Stimulated activated CD8-positive, alpha-beta memory T cell treated with anti-CD3 and anti-CD28 coated beads, Interleukin-12 subunit alpha, Interleukin-12 subunit beta, amount 100 ng/mL, for 24 hours (primary cell): Measurements from ENCODE around the gene KMT2C.
"Not testable (repeated sequence)": the region's sequence is repeated elsewhere in the genome, so short reads cannot be mapped to it uniquely, and the experiment has no call there.

Experiments
- DNase-seq: peaks from one replicate; pipeline ENCODE4 v3.0.0-alpha.2; 2020; ENCODE audit errors: extremely low read depth

KMT2C gene

DNA sequence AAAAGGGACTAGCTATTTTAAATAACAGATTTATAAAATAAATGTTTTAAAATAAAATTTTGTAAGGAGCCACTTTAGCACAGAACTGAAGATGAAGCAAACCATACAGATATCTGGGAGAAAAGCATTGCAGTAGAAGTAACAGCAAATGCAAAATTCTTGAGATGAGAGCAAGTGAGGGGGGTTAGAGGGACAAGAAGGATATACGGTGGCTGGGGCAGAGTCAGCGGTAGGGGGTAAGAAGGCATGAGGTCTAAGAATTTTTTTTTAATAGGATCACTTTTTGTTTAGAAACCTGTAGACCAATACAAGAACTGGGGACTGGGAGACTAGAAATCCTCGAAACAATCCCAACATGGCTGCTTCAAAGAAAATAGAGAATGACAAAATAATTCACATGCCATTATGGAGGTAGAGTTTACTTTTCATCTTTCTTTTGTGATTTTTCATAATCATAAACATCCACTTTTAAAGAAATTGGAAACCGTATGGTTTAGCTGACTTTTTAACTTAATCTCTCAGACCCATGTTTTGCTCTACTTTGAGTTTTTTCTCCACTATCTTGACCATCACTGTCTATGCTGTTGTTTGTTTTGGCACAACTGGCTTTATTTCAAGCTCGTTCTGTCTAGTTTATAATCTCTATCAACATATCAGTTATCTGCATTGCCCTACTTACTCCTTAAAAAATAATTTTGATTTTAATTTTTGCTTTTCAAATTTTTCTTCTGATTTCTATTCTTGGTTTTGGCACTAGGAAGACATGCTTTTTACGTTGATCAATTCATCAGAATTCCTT is 73.5 kb downstream of the KMT2C start:
- no peak for DNase-seq

DNA sequence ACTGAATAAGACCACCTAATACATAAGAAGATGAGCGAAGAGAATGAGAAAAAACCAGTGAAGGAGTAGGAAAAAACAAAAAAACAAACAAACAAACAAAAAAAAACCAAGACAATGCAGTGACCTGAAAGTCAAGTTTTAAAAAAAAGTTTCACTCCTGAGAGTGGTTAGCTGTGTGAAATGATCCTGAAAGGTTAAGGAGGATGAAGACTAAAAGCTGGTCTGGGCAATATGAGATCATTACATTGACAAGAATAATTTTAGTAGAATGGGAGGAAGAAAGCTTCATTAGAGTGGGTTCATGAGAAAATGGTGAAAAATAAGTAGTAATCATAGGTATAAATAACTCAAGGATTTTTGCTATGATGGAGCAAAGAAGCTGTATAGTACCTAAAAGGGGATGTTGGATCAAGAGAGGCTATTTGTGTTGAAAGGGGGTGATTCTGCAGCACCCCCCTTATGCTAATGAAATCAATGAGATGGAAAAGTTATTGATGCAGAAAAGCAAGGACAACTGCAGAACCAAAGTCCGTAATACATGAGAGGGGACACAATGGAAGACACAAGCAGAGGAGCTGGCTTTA is 80.2 kb downstream of the KMT2C start:
- DNase-seq = no peak

DNA sequence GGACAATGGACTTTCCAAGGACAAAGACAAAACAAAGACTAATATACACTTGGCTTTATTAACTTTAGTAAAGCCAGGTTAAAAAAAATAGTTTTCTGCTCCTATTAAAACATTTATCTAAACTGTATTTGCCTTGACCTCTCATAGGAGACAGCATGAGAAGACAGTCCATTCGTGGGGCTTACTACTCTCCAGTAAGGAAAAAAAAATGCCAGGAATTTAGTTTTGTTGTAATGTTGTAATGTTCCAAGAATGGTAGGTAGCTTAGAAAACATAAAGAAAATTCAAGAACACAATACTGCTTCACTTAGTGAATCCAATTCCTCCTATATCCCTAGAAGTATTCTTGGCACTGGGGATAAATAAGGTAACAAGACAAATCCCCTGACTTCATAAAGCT is 81.7 kb downstream of the KMT2C start:
- no peak for DNase-seq

DNA sequence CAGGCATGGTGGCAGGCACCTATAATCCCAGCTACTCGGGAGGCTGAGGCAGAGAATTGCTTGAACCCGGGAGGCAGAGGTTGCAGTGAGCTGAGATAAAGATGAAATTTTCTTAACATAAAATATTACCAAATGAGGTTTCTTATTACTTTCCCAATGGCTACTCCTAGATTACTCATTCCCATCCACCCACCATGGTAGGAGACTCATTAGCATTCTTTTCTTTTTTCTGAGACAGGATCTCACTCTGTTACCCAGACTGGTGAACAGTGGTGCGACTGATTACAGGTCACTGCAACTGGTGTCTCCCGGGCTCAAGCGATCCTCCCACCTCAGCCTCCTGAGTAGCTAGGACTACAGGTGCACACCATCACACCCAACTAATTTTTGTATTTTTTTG is 82.5 kb downstream of the KMT2C start:
- DNase-seq = not testable (repeated sequence)

DNA sequence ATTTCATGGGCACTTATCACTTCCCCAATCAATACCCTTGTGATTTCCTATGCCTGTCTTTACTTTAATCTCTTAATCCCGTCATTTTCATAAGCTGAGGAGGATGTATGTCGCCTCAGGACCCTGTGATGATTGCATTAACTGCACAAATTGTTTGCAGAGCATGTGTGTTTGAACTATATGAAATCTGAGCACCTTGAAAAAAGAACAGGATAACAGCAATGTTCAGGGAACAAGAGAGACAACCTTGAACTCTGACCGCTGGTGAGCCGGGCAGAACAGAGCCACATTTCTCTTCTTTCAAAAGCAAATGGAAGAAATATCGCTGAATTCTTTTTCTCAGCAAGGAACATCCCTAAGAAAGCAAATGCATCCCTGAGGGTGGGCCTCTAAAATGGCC is 84.1 kb downstream of the KMT2C start:
- DNase-seq = not testable (repeated sequence)

DNA sequence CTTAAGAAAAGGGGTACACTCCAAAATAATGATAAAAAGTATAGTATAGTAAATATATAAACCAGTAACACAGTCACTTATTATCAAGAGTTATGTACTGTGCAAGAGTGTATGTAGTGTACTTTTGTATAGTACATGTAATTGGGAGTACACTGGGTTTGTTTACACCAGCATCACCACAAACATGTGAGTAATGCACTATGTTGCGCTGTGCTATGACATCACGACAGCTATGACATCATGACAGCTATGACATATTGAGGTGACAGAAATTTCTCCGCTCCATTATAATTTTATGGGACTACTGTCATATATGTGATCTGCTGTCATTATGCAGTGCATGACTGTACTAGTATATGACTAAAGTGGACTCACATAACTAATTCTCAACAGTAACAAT is 84.6 kb downstream of the KMT2C start:
- DNase-seq = no peak

DNA sequence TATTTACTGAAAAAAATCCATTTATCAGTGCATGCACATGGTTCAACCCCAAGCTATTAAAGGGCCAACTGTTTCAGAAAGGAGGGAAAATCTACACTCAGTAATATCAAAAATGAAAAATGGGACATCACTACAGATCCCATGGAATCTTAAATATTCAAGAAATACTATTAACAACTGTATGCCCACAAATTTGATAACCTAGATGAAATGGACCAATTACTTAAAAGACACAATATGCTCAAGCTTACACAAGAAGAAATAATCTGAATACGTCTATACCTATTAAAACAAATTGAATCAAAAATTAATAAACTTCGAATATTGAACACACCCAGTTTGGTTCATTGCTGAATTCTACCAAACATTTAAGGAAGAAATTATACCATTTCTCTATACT is 87.9 kb downstream of the KMT2C start:
- no peak for DNase-seq

DNA sequence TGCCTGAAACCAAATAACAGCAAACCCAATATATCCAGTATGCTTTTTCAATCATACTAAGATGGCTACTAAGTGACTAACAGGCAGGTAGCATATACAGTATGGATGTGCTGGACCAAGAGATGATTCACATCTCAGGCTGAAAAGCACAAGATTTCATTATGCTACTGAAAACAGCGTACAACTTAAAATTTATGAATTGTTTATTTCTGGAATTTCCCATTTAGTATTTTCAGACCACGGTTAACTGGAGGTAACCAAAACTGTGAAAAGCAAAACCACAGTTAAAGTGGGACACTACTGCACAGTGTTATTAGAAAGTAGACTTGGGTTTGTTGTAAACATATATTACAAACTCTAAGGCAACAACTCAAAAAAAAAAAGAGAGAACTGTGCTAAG is 91.5 kb downstream of the KMT2C start:
- DNase-seq = no peak

DNA sequence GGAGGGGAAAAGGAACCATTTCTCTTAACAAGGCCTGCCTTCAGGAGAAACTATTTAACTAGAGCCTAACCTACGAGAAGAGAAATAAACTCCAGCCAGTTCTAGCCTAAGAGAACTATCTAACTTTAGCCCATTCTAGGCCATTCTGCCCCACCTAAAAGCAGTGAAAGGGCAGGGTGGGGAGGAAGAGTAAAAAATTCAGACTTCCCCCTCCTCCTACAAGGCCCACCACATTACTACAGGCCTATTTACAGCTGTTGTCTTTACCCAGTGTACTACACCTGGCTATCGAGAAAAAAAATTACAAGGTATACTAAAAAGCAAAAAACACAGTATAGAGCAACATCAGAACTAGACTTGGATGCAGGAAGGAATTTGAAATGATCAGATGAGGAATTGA is 93.0 kb downstream of the KMT2C start:
- no peak for DNase-seq

DNA sequence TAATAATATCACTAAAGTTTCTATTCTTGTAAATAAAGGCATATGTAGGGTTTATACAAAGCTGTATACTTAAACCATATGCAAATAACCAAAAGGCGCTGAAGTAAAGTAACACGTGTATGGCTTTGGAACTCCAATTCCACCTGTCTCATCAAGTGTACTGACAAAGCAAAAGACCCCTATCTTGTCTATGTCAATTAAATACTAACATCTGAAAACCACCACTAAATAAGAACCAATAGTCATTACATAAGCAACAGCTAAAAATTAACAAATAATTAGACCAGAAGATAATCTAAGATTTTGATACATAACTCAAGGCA is 93.9 kb downstream of the KMT2C start:
- DNase-seq = no peak

DNA sequence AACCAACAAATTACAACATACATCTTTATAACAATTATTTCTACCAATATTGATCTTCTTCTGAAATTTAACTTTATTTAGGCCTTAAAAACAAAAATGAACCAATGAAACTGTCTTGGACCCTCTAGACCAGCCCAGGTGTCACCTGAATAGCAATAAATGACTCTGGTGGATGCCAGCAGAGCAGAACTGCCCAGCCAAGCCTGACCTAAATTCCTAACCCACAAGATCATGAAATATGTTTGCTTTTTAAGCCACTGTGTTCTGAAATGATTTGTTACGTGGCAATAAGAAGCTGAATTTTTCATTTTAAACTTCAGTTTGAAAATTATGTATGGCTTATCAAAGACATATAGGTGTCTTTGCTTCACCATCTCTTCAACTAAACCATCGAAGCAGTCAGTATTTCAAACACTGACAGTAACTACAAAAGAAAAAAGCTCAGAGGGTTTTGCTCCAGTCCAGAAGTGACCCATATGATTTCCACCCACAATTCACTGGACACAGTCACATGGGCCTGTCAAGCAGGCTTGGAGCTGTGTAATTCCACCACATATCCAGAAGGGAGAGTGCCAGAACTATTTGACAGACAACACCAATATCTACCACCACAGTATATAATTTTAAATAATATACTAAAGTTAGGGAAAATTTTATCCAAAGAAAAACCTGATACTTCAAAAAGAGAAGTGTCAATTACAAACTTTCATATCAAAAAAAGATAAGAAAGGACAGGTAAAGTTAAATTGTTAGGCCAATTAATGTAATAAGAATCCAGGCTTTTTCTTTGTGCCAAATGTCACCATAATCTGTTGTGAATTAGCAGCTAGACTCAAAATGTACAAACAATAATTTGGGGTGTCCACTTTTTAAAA is 94.5 kb downstream of the KMT2C start:
- no peak for DNase-seq

DNA sequence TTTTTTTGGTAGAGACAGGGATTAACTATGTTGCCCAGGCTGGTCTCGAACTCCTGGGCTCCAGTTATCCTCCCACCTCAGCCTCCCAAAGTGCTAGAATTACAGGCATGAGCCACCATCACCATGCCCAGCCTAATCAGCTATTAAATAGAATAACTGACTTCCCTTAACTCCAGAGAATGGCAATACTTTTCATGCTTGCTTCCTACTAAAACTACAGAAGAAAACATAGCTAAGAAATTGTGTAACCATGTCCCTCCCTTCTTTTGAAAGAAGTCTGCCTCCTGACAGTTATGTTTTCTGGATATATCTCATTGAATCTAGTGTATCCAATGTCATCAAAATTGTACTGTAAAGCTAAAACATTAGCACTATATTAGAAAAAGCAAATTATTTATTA is 95.6 kb downstream of the KMT2C start:
- no peak for DNase-seq

DNA sequence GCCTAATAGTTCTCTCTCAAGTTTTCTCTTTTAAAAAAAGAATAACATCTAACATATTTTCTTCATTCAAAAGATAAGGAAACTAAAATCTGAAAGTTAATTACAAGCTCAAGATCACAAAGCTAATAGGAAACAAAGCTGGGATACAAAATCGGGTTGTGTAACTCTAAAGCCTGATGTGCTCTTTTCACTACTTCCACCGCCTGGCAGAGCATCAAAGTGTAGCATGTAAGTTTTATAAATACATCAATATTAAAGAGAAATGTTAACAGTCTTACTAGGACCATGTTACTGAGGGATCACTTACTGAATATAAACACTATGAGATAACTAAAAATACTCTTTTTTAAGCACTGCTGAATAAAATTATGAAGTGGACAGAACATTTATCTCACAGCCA is 97.2 kb downstream of the KMT2C start:
- DNase-seq = no peak

DNA sequence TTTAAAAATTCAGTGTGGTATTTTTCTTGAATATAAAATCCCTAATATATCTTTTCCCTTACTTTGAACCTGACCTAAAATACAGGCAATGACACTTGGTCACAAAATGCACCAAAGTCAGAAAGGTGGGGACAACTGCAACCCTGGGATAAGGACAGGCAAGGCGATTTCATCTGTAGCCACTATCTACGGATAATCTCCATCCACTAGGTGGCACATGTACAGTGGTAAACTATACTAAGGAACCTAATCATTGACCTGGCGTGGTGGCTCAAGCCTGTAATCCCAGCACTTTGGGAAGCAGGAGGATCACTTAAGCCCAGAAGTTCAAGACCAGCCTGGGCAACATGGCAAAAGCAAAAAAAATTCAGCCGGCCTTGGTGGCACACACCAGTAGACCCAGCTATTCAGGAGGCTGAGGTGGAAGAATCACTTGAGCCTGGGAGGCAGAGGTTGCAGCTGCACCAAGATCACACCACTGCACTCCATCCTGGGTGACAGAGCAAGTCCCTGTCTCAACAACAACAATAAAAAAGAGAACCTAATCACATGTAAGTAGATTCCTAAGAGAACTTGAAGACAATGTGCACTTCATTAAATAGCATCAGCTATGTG is 98.9 kb downstream of the KMT2C start:
- DNase-seq = no peak

DNA sequence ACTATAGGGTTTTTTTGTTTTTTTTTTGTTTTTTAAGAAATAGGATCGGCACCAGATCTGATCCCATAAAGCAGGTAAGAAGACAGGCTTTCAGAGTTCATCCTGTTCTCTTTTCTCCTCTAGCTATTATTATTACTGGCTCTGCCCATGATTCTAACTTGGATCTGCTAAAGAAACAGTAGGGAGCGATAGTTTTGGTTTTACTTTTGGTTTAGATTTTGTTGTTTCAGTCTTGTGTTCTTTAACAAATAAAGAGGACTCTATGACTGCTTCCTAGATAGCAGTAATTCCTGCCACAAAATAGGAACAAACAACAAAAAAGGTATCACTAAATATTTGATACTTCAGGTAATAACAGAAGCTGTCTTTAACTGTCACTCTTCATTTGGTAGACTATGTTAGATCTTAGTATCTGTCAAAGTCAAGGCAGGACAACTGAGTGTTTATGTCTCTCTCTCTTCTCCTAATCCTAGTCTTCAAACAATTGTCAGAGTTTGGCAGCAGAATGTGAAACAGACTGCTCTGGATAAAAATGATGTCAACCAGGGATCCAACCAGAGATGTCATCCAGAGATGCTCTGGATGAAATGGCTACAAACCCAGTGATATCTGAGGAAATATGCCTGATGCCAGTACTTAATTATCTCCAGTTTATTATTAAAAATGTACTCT is 99.8 kb downstream of the KMT2C start:
- no peak for DNase-seq

DNA sequence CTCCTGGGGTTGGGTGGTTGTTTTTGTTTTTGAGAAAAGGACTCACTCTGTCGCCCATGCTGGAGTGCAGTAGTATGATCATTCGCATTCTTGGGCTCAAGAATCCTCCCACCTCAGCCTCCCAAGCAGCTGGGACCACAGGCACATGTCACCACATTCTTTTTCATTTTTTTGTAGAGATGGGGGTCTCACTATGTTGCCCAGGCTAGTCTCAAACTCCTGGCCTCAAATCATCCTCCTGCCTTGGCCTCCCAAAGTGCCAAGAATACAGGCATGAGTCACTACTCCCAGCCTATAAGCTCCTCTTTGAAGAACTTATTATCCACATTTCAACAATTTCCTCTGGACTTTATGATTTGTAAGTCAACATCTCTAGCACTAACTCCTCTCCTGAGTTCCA is 102.7 kb downstream of the KMT2C start:
- DNase-seq = no peak

DNA sequence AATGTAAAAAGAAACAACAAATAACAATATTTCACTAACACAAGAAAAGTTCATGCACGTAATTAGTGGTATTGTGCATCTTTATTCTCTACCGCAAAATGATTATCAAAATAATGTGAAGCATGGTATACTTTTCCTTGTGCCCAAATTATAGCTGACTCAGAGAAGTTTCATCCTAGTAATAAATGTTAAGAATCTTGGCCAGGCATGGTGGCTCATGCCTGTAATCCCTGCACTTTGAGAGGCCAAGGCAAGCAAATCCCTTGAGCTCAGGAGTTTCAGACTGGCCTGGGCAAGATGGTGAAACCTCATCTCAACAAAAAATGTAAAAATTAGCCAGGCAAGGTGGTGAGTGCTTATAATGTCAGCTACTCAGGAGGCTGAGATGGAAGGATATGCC is 105.0 kb downstream of the KMT2C start:
- DNase-seq = no peak

DNA sequence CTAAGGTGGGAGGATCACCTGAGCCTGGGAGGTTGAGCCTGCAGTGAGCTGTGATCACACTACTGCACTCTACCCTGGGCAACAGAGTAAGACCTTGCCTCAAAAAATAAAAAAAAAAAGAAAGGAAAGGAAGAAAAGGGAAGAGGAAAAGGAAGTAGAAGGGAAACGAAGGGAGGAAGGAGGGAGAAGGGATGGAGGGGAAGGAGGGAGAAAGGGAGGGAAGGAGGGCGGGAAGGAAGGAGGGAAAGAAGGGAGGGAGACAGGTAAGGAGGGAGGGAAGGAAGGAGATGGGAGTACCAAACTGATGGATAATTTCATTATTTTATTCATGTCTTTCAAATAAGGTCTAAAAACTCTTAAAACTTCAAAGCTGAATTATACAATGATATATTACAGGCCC is 106.3 kb downstream of the KMT2C start:
- DNase-seq = no peak

DNA sequence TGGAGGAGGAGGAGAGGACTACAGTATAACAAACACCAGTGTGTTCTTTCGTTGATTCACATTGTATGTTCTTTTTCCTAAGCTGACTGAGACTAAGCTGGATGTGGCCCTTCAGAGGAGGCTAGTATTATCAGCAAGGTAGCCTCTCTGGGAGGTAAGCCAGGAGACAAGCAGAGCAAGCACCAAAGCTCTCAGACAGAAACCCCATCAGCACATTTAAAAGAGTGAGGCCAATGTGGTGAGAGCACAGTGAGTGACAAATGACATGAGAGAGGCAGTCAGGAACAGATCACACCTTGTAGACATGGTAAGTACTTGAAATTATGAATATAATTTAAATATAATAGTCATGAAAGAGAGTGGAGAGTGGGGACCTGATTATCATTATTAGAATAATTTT is 107.6 kb downstream of the KMT2C start:
- no peak for DNase-seq

DNA sequence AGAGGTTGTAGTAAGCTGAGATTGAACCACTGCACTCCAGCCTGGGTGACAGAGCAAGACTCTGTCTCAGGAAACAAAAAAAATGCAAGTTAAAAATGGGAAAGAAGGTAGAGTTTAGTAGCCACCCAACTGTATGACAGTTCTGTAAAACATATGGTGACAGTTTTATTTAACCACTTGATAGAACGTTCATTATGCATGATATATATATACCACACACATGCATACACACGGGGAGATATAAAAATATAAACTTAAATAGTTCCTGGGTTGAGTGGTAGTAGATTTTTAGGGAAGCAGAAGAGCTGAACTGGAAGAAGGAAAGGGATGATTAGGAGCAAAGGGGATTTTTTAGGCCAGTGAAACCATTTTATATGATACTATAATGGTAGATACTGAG is 120.0 kb downstream of the KMT2C start:
- DNase-seq = no peak

DNA sequence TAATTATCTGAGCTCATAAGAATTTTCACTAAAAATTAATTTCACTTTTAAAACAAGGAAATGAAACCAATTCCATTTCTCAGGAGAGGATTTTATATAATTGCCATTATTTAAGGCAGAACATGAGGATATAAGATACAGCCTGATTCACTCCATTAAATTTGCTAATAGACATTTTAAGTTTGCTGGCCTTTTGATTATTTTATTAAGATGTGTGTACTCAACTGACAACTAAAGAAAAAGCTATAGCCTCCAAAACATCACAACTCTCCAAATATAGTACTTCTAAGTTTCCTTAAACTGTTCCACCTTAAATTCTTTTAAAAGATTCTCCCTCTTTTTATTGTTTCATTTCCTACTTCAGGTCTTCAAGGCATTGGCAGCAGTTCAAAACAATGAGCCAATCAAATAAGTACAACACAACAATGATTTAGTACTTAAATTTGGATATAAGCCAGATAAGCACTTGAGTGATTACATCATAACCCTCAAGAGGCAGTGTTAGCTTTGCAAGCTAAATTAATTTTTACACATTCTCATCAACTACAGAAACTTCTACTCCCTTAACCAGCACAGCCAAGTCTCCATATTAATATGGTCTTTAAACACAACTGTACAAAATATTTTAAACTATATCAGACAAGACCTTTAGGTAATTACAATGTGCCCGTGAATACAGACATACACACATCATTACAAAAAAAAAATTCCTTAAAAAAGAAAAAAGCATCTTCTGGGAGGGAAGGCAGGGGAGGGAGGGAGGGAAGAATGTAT is 121.8 kb downstream of the KMT2C start:
- DNase-seq = no peak
